H1 (cell line): Measurements from ENCODE around the gene PITX1. TPM values are rescaled to one million over a fixed set of nuclear protein-coding genes. Genes with fewer than 3 reads are reported as not detected.

Experiments used
- BRCA1 ChIP-seq: IDR thresholded peaks from 2 replicates; pipeline ENCODE4 v1.6.1; 2012; ENCODE audit warnings: low read depth, low read length, improper control_type of control experiment
- CHD1 ChIP-seq: IDR thresholded peaks from 2 replicates; pipeline ENCODE4 v1.6.1; 2012; ENCODE audit warnings: low read depth, low read length, improper control_type of control experiment
- CHD7 ChIP-seq: fragments of 300-600 bp; sonication (generic); IDR thresholded peaks from 2 replicates; pipeline ENCODE4 v1.7.1; 2012; ENCODE audit warnings: low read length, moderate library complexity, mild to moderate bottlenecking, inconsistent platforms; ENCODE audit not compliant: insufficient replicate concordance
- JUND ChIP-seq: IDR thresholded peaks from 2 replicates; pipeline ENCODE4 v1.6.1; 2011; ENCODE audit warnings: mild to moderate bottlenecking, improper control_type of control experiment, low read length
- NANOG ChIP-seq: IDR thresholded peaks from 2 replicates; pipeline ENCODE4 v1.6.1; 2011; ENCODE audit warnings: low read length, low read depth, mild to moderate bottlenecking, inconsistent platforms; ENCODE audit not compliant: insufficient read depth, poor library complexity, severe bottlenecking
- POLR2A ChIP-seq, 2 experiments: IDR thresholded peaks; 1 replicate in 1 of 2; 2 replicates in 1 of 2; pipeline ENCODE4 v1.6.1; 2011; ENCODE audit warnings: low read depth in 2 of 2, low read length in 2 of 2, mild to moderate bottlenecking in 2 of 2; ENCODE audit errors: control extremely low read depth in 1 of 2
- RXRA ChIP-seq: IDR thresholded peaks from 2 replicates; pipeline ENCODE4 v1.6.1; 2011; ENCODE audit warnings: low read depth, mild to moderate bottlenecking, low read length, moderate library complexity; ENCODE audit not compliant: insufficient read depth
- SP4 ChIP-seq: IDR thresholded peaks from 2 replicates; pipeline ENCODE4 v1.6.1; 2012; ENCODE audit warnings: low read length, inconsistent platforms
- TEAD4 ChIP-seq: IDR thresholded peaks from 2 replicates; pipeline ENCODE4 v1.6.1; 2012; ENCODE audit warnings: low read depth, low read length, inconsistent platforms, mixed read lengths
- USF2 ChIP-seq: IDR thresholded peaks from 2 replicates; pipeline ENCODE4 v1.6.1; 2011; ENCODE audit warnings: low read length, improper control_type of control experiment
- polyA plus RNA-seq, 7 experiments: library from polyadenylated mRNA; depleted of rRNA in 3 of 7; stranded (reverse) in 5 of 7; unstranded in 2 of 7; fragments of >200 nt in 5 of 7; fragments of 200-250 nt in 2 of 7; gene quantifications; 1 replicate in 5 of 7; 2 replicates in 1 of 7; 4 replicates in 1 of 7; pipeline versions ENCODE4 v1.2.1 to v1.2.3, GENCODE V29; 2011 to 2013; ENCODE audit warnings: missing spikeins in 2 of 7, mixed read lengths in 2 of 7
- total RNA-seq: library from RNA; stranded (reverse); fragmentation: NEBNext Ultra II Directional; extraction: Animal tissue kit (Norgen Biotek cat#: 25700); gene quantifications from 2 replicates; pipeline ENCODE4 v1.2.1, GENCODE V29; 2021

The PITX1 gene
- total and polyA plus RNA-seq, 2 of the 8 experiments (the other 6 are each of a cell fraction or from before 2014, with no cell fraction given), result 0.03 TPM; not detected in 1

- no peak for TF ChIP-seq CHD7
- no peak for TF ChIP-seq BRCA1
- no peak for TF ChIP-seq RXRA
- TF ChIP-seq NANOG, result no peak
- no peak for TF ChIP-seq USF2
- TF ChIP-seq CHD1, result no peak
- no peak for TF ChIP-seq JUND
- no peak for TF ChIP-seq SP4
- no peak for TF ChIP-seq TEAD4
- TF ChIP-seq POLR2A (IDR thresholded peaks at IDR 0.05; ENCODE audit: control extremely low read depth in 1 of 2, low read depth in 2 of 2, low read length in 2 of 2), result no peak
Observed at GRCh38 chr5:135032695-135032998, 1.4 kb downstream of the PITX1 start (continued).
